GM12872 (cell line): Measurements from ENCODE around the gene RC3H1.

Source experiments
- TF ChIP-seq, protein P1 (sequence below): IDR thresholded peaks from 3 replicates; pipeline ENCODE4 v1.5.1; 2011; ENCODE audit warnings: low read depth, mild to moderate bottlenecking, low read length, moderate library complexity; ENCODE audit not compliant: insufficient read depth

The RC3H1 gene

GRCh38 chr1:174018565-174018964 is 3.6 kb downstream of the RC3H1 start:
- TF ChIP-seq, protein P1, sequence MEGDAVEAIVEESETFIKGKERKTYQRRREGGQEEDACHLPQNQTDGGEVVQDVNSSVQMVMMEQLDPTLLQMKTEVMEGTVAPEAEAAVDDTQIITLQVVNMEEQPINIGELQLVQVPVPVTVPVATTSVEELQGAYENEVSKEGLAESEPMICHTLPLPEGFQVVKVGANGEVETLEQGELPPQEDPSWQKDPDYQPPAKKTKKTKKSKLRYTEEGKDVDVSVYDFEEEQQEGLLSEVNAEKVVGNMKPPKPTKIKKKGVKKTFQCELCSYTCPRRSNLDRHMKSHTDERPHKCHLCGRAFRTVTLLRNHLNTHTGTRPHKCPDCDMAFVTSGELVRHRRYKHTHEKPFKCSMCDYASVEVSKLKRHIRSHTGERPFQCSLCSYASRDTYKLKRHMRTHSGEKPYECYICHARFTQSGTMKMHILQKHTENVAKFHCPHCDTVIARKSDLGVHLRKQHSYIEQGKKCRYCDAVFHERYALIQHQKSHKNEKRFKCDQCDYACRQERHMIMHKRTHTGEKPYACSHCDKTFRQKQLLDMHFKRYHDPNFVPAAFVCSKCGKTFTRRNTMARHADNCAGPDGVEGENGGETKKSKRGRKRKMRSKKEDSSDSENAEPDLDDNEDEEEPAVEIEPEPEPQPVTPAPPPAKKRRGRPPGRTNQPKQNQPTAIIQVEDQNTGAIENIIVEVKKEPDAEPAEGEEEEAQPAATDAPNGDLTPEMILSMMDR: no peak

GRCh38 chr1:174017231-174017970 is 4.8 kb downstream of the RC3H1 start:
- TF ChIP-seq, protein P1: no peak

DNA sequence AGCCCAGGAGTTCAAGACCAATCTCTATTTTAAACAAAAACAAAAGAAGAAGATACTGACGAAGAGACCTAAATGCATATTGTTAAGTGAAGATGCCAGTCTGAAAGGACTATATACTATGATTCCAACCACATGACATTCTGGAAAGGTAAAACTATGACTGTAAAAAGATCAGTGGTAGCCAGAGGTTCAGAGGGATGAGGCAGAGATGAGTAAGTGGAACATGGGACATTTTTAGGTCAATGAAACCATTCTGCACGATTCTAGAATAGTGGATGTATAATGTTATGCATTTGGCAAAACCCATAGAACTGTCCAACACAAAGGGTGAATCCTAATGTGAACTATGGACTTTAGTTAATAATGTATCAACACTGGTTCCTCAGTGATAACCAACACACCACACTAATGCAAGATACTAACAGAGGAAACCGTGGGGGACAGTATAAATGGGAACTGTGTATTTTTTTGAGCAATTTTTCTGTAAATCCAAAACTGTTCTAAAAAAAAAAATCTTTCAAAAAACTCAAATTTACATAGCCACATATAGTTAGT is 8.2 kb downstream of the RC3H1 start:
- TF ChIP-seq, protein P1: no peak

DNA sequence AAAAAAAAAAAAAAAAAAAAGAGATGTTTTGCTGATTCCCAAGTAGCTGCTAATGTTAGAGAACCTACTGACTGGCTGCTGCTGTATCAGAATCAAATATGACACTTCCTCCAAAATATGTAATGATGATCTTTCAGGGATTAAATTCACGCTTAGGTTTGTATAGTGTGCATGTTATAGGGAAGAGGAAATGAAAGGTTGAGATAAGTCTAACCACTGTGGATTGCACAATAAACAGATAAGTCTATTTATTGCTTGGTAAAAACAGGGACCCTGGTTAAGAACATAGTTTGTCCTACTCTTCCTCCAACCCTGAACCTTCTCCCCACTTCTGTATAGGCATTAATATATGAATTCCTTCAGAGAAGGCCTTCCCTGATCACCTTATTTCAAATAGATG is 13.2 kb downstream of the RC3H1 start:
- TF ChIP-seq, protein P1: no peak

GRCh38 chr1:174008269-174008668 is 13.9 kb downstream of the RC3H1 start:
- TF ChIP-seq, protein P1: no peak

- TF ChIP-seq, protein P1: no peak
Observed at GRCh38 chr1:174007851-174008250, 14.3 kb downstream of the RC3H1 start.

GRCh38 chr1:174005032-174005431 is 17.1 kb downstream of the RC3H1 start:
- TF ChIP-seq, protein P1: no peak
